Measurements from ENCODE around the gene MERTK. TPM values are rescaled to one million over a fixed set of nuclear protein-coding genes. Genes with fewer than 3 reads are reported as not detected.

The MERTK gene
- total and polyA plus RNA-seq, 4 donors, result 9.6 to 61.3 (median 24.2) TPM

GRCh38 chr2:112048887-112049286, 150.5 kb downstream of the MERTK start:
- WGBS, 2 donors, result 7 to 18% methylated on average over 3 of the region's 3 CpGs
- no peak overlapping the region for H3K27ac ChIP-seq (ENCODE audit: low read depth in 1 of 2, low read length in 2 of 2)
- DNase-seq, result no peak
- no peak overlapping the region for H3K4me3 ChIP-seq (ENCODE audit: low read length in 2 of 2)
- peaks cover 1% of the 10 kb centered on the region for H3K9me3 ChIP-seq (ENCODE audit: control insufficient read depth, low read length)
- H3K4me1 ChIP-seq (ENCODE audit: control insufficient read depth in 1 of 2, insufficient read depth in 2 of 2, low read length in 2 of 2), result peaks cover 0 to 3% of the 10 kb centered on the region in 2 donors
- intact Hi-C loops (cut with DNase I), result loop anchor here in 1 of 2 donors (2.0 kb wide), 1 partner anchor 162 kb away; no protein-coding TSS in a partner anchor
- no peaks in the 10 kb centered on the region for H3K36me3 ChIP-seq (ENCODE audit: control insufficient read depth in 1 of 2, insufficient read depth in 2 of 2, low read length in 1 of 2)
- ATAC-seq (ENCODE audit: low FRiP score), result peak; percentile 92
- H3K27me3 ChIP-seq (ENCODE audit: control insufficient read depth in 1 of 2, insufficient read depth in 2 of 2, low read length in 1 of 2), result no peaks in the 10 kb centered on the region

GRCh38 chr2:112050316-112050715, 151.9 kb downstream of the MERTK start:
- 94 to 95% methylated on average over 1 of the region's 1 CpG for WGBS, 2 donors
- ATAC-seq (ENCODE audit: low FRiP score) (no peak), DNase-seq (no peak)
- no peaks in the 10 kb centered on the region for H3K27me3 ChIP-seq (ENCODE audit: control insufficient read depth in 1 of 2, insufficient read depth in 2 of 2, low read length in 1 of 2)
- H3K36me3 ChIP-seq (ENCODE audit: control insufficient read depth in 1 of 2, insufficient read depth in 2 of 2, low read length in 1 of 2), result no peaks in the 10 kb centered on the region
- H3K9me3 ChIP-seq (ENCODE audit: control insufficient read depth, low read length), result no peaks in the 10 kb centered on the region
- H3K27ac ChIP-seq (ENCODE audit: low read depth in 1 of 2, low read length in 2 of 2), result no peak overlapping the region
- H3K4me1 ChIP-seq (ENCODE audit: control insufficient read depth in 1 of 2, insufficient read depth in 2 of 2, low read length in 2 of 2), result peaks cover 0 to 3% of the 10 kb centered on the region in 2 donors
- intact Hi-C loops (cut with DNase I), result loop anchor here in 1 of 2 donors (5.0 kb wide), 1 partner anchor 78 kb away; no protein-coding TSS in a partner anchor
- H3K4me3 ChIP-seq (ENCODE audit: low read length in 2 of 2), result no peak overlapping the region

DNA sequence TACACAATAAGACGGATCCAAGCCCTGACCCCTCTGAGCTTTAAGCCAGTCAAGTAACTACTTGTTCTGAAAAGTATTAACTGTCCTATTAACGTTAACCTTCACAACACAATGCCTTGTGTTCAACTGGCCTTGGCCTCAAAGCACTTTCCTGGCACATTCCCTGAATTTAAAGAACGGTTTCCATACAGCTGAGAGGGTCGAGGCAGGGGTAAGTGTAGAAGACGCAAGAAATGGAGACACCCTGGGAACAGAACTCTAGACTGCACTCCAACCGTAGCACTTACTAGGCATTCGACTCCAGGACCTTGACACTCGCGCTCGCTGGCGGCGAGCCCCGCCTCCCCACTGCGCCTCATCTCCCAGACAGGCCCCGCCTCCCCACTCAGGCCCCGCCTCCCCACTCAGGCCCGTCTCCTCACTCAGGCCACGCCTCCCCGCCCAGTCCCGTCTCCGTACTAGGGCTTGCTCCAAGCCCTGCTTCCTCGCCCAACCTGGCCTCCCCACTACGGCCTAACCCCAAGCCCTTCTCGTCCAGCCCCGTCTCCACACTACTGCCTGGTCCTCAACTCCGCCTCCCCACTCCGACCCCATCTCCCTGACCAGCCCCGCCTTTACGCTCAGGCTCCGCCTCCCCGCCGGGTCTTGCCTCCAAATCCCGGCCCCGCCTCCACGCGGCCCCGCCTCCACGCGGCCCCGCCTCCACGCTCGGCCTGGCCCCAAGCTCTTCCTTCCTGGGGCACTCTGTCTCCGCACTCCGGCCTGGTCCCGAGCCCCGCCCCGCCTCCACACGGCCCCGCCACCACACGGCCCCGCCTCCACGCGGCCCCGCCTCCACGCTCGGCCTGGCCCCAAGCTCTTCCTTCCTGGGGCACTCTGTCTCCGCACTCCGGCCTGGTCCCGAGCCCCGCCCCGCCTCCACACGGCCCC, 155.8 kb downstream of the MERTK start:
- Histone ChIP-seq H3K4me1 (ENCODE audit: control insufficient read depth in 1 of 2, insufficient read depth in 2 of 2, low read length in 2 of 2) (no peaks in the 10 kb centered on the region), H3K27ac (ENCODE audit: low read depth in 1 of 2, low read length in 2 of 2) (peak overlapping the region in 1 of 2 donors; percentile 81), H3K27me3 (ENCODE audit: control insufficient read depth in 1 of 2, insufficient read depth in 2 of 2, low read length in 1 of 2) (no peaks in the 10 kb centered on the region), H3K36me3 (ENCODE audit: control insufficient read depth in 1 of 2, insufficient read depth in 2 of 2, low read length in 1 of 2) (no peaks in the 10 kb centered on the region), H3K9me3 (ENCODE audit: control insufficient read depth, low read length) (no peaks in the 10 kb centered on the region), H3K4me3 (ENCODE audit: low read length in 2 of 2) (peak overlapping the region in 1 of 2 donors; percentile 5)
- intact Hi-C loops (cut with DNase I), result loop anchor here in 1 of 2 donors (2.0 to 5.0 kb wide), 2 partner anchors 82 to 155 kb away; partner anchors contain the start of gene MERTK
- peak; percentile 89 for ATAC-seq (ENCODE audit: low FRiP score)
- peak; percentile 99 to 100 for DNase-seq
- WGBS, 2 donors, result 2% methylated on average over 43 to 62 of the region's 62 CpGs

DNA sequence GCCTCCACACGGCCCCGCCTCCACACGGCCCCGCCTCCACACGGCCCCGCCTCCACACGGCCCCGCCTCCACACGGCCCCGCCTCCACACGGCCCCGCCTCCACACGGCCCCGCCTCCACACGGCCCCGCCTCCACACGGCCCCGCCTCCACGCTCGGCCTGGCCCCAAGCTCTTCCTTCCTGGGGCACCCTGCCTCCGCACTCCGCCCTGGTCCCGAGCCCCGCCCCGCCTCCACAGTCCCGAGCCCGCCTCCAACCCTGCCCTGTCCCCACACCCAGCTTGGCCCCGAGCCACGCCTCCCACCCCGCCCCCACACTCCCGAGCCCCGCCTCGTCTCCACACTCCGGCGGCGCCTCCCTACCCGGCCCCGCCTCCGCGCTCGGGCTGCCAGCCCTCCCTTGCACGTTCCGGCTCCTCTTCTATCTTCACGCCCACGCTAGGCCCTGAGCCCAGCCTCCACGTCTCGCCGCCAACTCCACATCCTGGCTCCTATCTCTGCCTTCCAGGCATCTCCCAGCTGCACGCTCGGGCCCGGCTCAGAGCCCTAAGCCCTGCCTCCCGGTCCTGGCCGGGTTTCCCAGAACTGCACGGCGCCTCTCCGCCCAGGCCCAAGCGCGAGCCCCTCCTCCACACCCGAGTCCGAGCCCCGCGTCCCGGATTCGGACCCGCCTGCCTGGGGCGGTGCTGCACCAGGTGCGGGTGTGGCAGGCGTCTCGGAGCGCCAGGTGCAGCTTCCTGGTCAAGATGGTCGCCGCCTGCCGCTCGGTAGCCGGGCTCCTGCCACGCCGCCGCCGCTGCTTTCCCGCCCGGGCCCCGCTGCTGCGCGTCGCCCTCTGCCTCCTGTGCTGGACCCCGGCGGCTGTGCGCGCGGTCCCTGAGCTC, 156.7 kb downstream of the MERTK start, which contains the start of gene TMEM87B:
Gene TMEM87B (plus strand): TSS at position 423 of the 883 bp plus-strand sequence. CDS start 323 bp downstream, at position 746.
- H3K36me3 ChIP-seq (ENCODE audit: control insufficient read depth in 1 of 2, insufficient read depth in 2 of 2, low read length in 1 of 2), result no peaks in the 10 kb centered on the region
- peak within 1 kb of the TSS; percentile 64 to 78 for H3K4me3 ChIP-seq (ENCODE audit: low read length in 2 of 2)
- 0 to 1% methylated on average over 57 to 86 of the region's 90 CpGs for WGBS, 2 donors
- no peaks in the 10 kb centered on the region for H3K4me1 ChIP-seq (ENCODE audit: control insufficient read depth in 1 of 2, insufficient read depth in 2 of 2, low read length in 2 of 2)
- H3K27ac ChIP-seq (ENCODE audit: low read depth in 1 of 2, low read length in 2 of 2), result peak within 1 kb of the TSS; percentile 28 to 93
- DNase-seq (peak; percentile 99 to 100), ATAC-seq (ENCODE audit: low FRiP score) (peak; percentile 94)
- H3K27me3 ChIP-seq (ENCODE audit: control insufficient read depth in 1 of 2, insufficient read depth in 2 of 2, low read length in 1 of 2), result no peaks in the 10 kb centered on the region
- intact Hi-C loops (cut with DNase I), result loop anchor here in 1 of 2 donors (2.0 to 5.0 kb wide), 2 partner anchors 83 to 156 kb away; partner anchors contain the start of gene MERTK
- H3K9me3 ChIP-seq (ENCODE audit: control insufficient read depth, low read length), result no peaks in the 10 kb centered on the region

- DNase-seq (peak; percentile 79 to 83), ATAC-seq (ENCODE audit: low FRiP score) (peak; percentile 45)
- H3K9me3 ChIP-seq (ENCODE audit: control insufficient read depth, low read length), result no peaks in the 10 kb centered on the region
- H3K27me3 ChIP-seq (ENCODE audit: control insufficient read depth in 1 of 2, insufficient read depth in 2 of 2, low read length in 1 of 2), result no peaks in the 10 kb centered on the region
- 0 to 1% methylated on average over 42 of the region's 42 CpGs for WGBS, 2 donors
- intact Hi-C loops (cut with DNase I), result loop anchor here in 1 of 2 donors (2.0 kb wide), 1 partner anchor 157 kb away; the partner anchor contains the start of gene MERTK
- H3K4me3 ChIP-seq (ENCODE audit: low read length in 2 of 2), result peak overlapping the region; percentile 64 to 78
- no peaks in the 10 kb centered on the region for H3K4me1 ChIP-seq (ENCODE audit: control insufficient read depth in 1 of 2, insufficient read depth in 2 of 2, low read length in 2 of 2)
- H3K27ac ChIP-seq (ENCODE audit: low read depth in 1 of 2, low read length in 2 of 2), result peak overlapping the region; percentile 32 to 93
- H3K36me3 ChIP-seq (ENCODE audit: control insufficient read depth in 1 of 2, insufficient read depth in 2 of 2, low read length in 1 of 2), result no peaks in the 10 kb centered on the region
These were observed 157.6 kb downstream of the MERTK start for GRCh38 chr2:112055730-112056625.

GRCh38 chr2:112056626-112056987, 158.2 kb downstream of the MERTK start:
- peak overlapping the region; percentile 64 to 78 for H3K4me3 ChIP-seq (ENCODE audit: low read length in 2 of 2)
- no peaks in the 10 kb centered on the region for H3K4me1 ChIP-seq (ENCODE audit: control insufficient read depth in 1 of 2, insufficient read depth in 2 of 2, low read length in 2 of 2)
- peak overlapping the region; percentile 32 to 56 for H3K27ac ChIP-seq (ENCODE audit: low read depth in 1 of 2, low read length in 2 of 2)
- DNase-seq (no peak), ATAC-seq (ENCODE audit: low FRiP score) (no peak)
- no peaks in the 10 kb centered on the region for H3K36me3 ChIP-seq (ENCODE audit: control insufficient read depth in 1 of 2, insufficient read depth in 2 of 2, low read length in 1 of 2)
- no peaks in the 10 kb centered on the region for H3K27me3 ChIP-seq (ENCODE audit: control insufficient read depth in 1 of 2, insufficient read depth in 2 of 2, low read length in 1 of 2)
- H3K9me3 ChIP-seq (ENCODE audit: control insufficient read depth, low read length), result no peaks in the 10 kb centered on the region
- intact Hi-C loops (cut with DNase I), result no loop called here
- 10 to 15% methylated on average over 3 of the region's 3 CpGs for WGBS, 2 donors

- intact Hi-C loops (cut with DNase I), result no loop called here
- H3K4me3 ChIP-seq (ENCODE audit: low read length in 2 of 2), result no peak overlapping the region
- DNase-seq, result no peak
These were observed 161.3 kb downstream of the MERTK start for GRCh38 chr2:112059671-112060070.

More at GRCh38 chr2:112059671-112060070, 161.3 kb downstream of the MERTK start:
- H3K9me3 ChIP-seq (ENCODE audit: control insufficient read depth, low read length), result no peaks in the 10 kb centered on the region
- H3K27me3 ChIP-seq (ENCODE audit: control insufficient read depth in 1 of 2, insufficient read depth in 2 of 2, low read length in 1 of 2), result no peaks in the 10 kb centered on the region
- H3K27ac ChIP-seq (ENCODE audit: low read depth in 1 of 2, low read length in 2 of 2), result no peak overlapping the region
- H3K36me3 ChIP-seq (ENCODE audit: control insufficient read depth in 1 of 2, insufficient read depth in 2 of 2, low read length in 1 of 2), result peaks cover 0 to 6% of the 10 kb centered on the region in 2 donors
- whole genome bisulfite sequencing, 2 donors, result 78 to 81% methylated on average over 2 of the region's 2 CpGs
- ATAC-seq (ENCODE audit: low FRiP score), result no peak
- no peaks in the 10 kb centered on the region for H3K4me1 ChIP-seq (ENCODE audit: control insufficient read depth in 1 of 2, insufficient read depth in 2 of 2, low read length in 2 of 2)
